ENCODE results near the gene FIP1L1.

FIP1L1 gene

GRCh38 chr4:53490965-53491622 is 113.7 kb downstream of the FIP1L1 start:
- no peak overlapping the region for H2AFZ ChIP-seq (ENCODE audit: low read length)
- TF ChIP-seq EZH2phosphoT487 (IDR thresholded peaks at IDR 0.05; ENCODE audit: borderline replicate concordance) (no peak), CTCF (conservative IDR thresholded peaks at IDR 0.05; ENCODE audit: low read length) (peak; percentile 79)
- H3K4me1 ChIP-seq (ENCODE audit: insufficient read depth, low read length, poor library complexity, severe bottlenecking): no peaks in the 10 kb centered on the region
- no peak overlapping the region for H3K9ac ChIP-seq (ENCODE audit: low read depth, low read length, poor library complexity, severe bottlenecking)
- H3K9me3 ChIP-seq (ENCODE audit: insufficient read depth, low read depth, low read length): no peaks in the 10 kb centered on the region
- no peaks in the 10 kb centered on the region for H3K9me2 ChIP-seq (replicated peaks; ENCODE audit: low read depth, low read length)
- H4K20me1 ChIP-seq (ENCODE audit: insufficient read depth, low read length, poor library complexity, severe bottlenecking): no peaks in the 10 kb centered on the region
- H3K4me2 ChIP-seq (ENCODE audit: low read depth, low read length, poor library complexity, severe bottlenecking): no peak overlapping the region
- H3K27me3 ChIP-seq (ENCODE audit: insufficient read depth, low read length, poor library complexity, severe bottlenecking): no peaks in the 10 kb centered on the region
- H3K79me2 ChIP-seq (ENCODE audit: insufficient read depth, low read length): no peaks in the 10 kb centered on the region
- no peaks in the 10 kb centered on the region for H3K36me3 ChIP-seq (ENCODE audit: insufficient read depth, low read length)
- no peak overlapping the region for H3K4me3 ChIP-seq (ENCODE audit: low read length, poor library complexity, severe bottlenecking)
- H3F3A ChIP-seq (ENCODE audit: low read depth): no peaks in the 10 kb centered on the region

- H3F3A ChIP-seq (ENCODE audit: low read depth): no peaks in the 10 kb centered on the region
- no peaks in the 10 kb centered on the region for H3K9me3 ChIP-seq (ENCODE audit: insufficient read depth, low read depth, low read length)
- H3K4me1 ChIP-seq (ENCODE audit: insufficient read depth, low read length, poor library complexity, severe bottlenecking): no peaks in the 10 kb centered on the region
- TF ChIP-seq CTCF (conservative IDR thresholded peaks at IDR 0.05; ENCODE audit: low read length) (no peak), EZH2phosphoT487 (IDR thresholded peaks at IDR 0.05; ENCODE audit: borderline replicate concordance) (no peak)
- no peaks in the 10 kb centered on the region for H3K36me3 ChIP-seq (ENCODE audit: insufficient read depth, low read length)
- H3K9me2 ChIP-seq (replicated peaks; ENCODE audit: low read depth, low read length): no peaks in the 10 kb centered on the region
- H3K9ac ChIP-seq (ENCODE audit: low read depth, low read length, poor library complexity, severe bottlenecking): no peak overlapping the region
- H3K4me2 ChIP-seq (ENCODE audit: low read depth, low read length, poor library complexity, severe bottlenecking): no peak overlapping the region
- no peaks in the 10 kb centered on the region for H4K20me1 ChIP-seq (ENCODE audit: insufficient read depth, low read length, poor library complexity, severe bottlenecking)
- H3K4me3 ChIP-seq (ENCODE audit: low read length, poor library complexity, severe bottlenecking): no peak overlapping the region
- H2AFZ ChIP-seq (ENCODE audit: low read length): no peak overlapping the region
- H3K79me2 ChIP-seq (ENCODE audit: insufficient read depth, low read length): no peaks in the 10 kb centered on the region
- no peaks in the 10 kb centered on the region for H3K27me3 ChIP-seq (ENCODE audit: insufficient read depth, low read length, poor library complexity, severe bottlenecking)
Measured at GRCh38 chr4:53494851-53495250, 117.4 kb downstream of the FIP1L1 start.

GRCh38 chr4:53497487-53498244 is 120.2 kb downstream of the FIP1L1 start:
- H3F3A ChIP-seq (ENCODE audit: low read depth): no peaks in the 10 kb centered on the region
- TF ChIP-seq CTCF (conservative IDR thresholded peaks at IDR 0.05; ENCODE audit: low read length) (no peak), EZH2phosphoT487 (IDR thresholded peaks at IDR 0.05; ENCODE audit: borderline replicate concordance) (no peak)
- no peaks in the 10 kb centered on the region for H3K9me2 ChIP-seq (replicated peaks; ENCODE audit: low read depth, low read length)
- no peak overlapping the region for H3K4me2 ChIP-seq (ENCODE audit: low read depth, low read length, poor library complexity, severe bottlenecking)
- no peaks in the 10 kb centered on the region for H3K9me3 ChIP-seq (ENCODE audit: insufficient read depth, low read depth, low read length)
- H2AFZ ChIP-seq (ENCODE audit: low read length): no peak overlapping the region
- no peaks in the 10 kb centered on the region for H3K4me1 ChIP-seq (ENCODE audit: insufficient read depth, low read length, poor library complexity, severe bottlenecking)
- H4K20me1 ChIP-seq (ENCODE audit: insufficient read depth, low read length, poor library complexity, severe bottlenecking): no peaks in the 10 kb centered on the region
- no peaks in the 10 kb centered on the region for H3K79me2 ChIP-seq (ENCODE audit: insufficient read depth, low read length)
- H3K36me3 ChIP-seq (ENCODE audit: insufficient read depth, low read length): no peaks in the 10 kb centered on the region
- no peak overlapping the region for H3K9ac ChIP-seq (ENCODE audit: low read depth, low read length, poor library complexity, severe bottlenecking)
- no peak overlapping the region for H3K4me3 ChIP-seq (ENCODE audit: low read length, poor library complexity, severe bottlenecking)
- no peaks in the 10 kb centered on the region for H3K27me3 ChIP-seq (ENCODE audit: insufficient read depth, low read length, poor library complexity, severe bottlenecking)

All from Loucy (cell line).